NCI-H146 (cell line): ENCODE measurements around the gene MC5R.
"Not testable (repeated sequence)": the region's sequence is repeated elsewhere in the genome, so short reads cannot be mapped to it uniquely, and the experiment has no call there.

Experiments
- DNase-seq: peaks from one replicate; lab custom pipeline; 2025; lab: John Stamatoyannopoulos, UW

Gene MC5R

GRCh38 chr18:13849791-13850190, 25.8 kb downstream of the MC5R start:
- DNase-seq = no peak

DNA sequence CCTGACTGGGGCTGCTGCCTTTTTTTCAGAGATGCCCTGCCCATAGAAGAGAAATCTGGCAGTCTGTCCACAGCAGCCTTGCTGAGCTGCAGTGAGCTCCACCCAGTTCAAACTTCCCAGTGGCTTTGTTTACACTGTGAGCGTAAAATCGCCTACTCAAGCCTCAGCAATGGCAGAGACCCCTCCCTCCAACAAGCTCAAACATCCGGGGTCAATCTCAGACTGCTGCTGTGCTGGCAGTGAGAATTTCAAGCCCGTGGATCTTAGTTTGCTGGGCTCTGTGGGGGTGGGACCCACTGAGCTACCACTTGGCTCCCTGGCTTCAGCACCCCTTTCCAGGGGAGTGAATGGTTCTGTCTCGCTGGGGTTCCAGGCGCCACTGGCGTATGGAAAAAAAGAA, 38.9 kb downstream of the MC5R start:
- not testable (repeated sequence) for DNase-seq

- peak; percentile 9 for DNase-seq
These were observed 44.7 kb downstream of the MC5R start for GRCh38 chr18:13868501-13869271.

GRCh38 chr18:13871701-13872100, 47.8 kb downstream of the MC5R start:
- no peak for DNase-seq

GRCh38 chr18:13872373-13872772, 48.4 kb downstream of the MC5R start:
- DNase-seq = no peak

DNA sequence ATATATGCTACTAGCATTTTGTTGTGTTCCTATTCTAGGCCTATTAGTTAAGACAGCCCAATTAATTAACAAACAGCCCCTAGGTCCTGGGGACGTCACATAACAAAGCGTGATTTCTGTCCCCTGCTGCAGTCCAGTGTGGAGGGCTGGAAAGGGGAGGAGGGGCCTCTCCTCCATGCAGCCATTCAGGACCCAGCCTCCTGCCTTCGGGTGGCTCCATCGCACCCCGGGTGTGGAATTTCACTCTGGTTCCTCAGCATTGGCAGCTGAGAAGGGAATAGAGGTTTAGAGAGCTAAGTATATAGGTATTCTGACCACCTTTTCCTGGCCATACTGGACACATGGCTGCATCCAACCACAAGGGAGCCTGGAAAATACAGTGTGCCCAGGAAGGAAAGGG, 49.0 kb downstream of the MC5R start:
- no peak for DNase-seq

DNA sequence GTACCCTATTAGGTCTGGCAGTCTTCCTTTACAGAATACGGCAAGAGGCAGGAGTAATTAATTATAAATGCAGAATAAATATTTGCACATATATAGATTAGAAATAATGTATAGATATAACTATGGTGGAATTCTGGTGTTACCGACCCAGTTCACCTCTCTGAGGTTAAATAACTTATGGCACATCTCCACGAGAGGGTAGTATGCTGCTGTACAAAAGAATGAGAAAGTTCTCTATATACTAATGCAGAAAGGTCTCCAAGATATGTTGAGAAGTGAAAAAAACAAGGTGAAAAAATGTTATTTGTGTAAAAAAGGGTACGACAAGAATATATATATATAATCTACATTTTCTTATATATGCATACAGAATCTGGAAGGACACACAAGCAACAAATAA, 50.6 kb downstream of the MC5R start:
- DNase-seq = no peak
